ENCODE data around the gene MYO3B. TPM values are rescaled to one million over a fixed set of nuclear protein-coding genes. Genes with fewer than 3 reads are reported as not detected.
A peak's percentile ranks its signal among the peaks of the same experiment; 100 is the strongest.
"Not testable (repeated sequence)": the region's sequence is repeated elsewhere in the genome, so short reads cannot be mapped to it uniquely, and the experiment has no call there.

The MYO3B gene
- polyA plus RNA-seq, 3 donors from 2014 or later: not detected

- H3K36me3 Mint-ChIP-seq; H3K27ac Mint-ChIP-seq; DNase-seq; H3K27me3 Mint-ChIP-seq (ENCODE audit: low read depth in 3 of 3); H3K9me3 Mint-ChIP-seq: not testable (repeated sequence)
- Mint-ChIP-seq H3K4me3 (peak overlapping the region in 1 of 5 donors; percentile 17), H3K4me1 (peaks cover 34 to 42% of the 10 kb centered on the region in 2 donors)
Observed at GRCh38 chr2:170434396-170434795, 256.4 kb downstream of the MYO3B start.

GRCh38 chr2:170434900-170435621 lies 257.1 kb downstream of the MYO3B start:
- peak overlapping the region in 3 of 6 donors; percentile 10 to 66 (median 44) for H3K27ac Mint-ChIP-seq
- peaks cover 34 to 42% of the 10 kb centered on the region in 2 donors for H3K4me1 Mint-ChIP-seq
- H3K27me3 Mint-ChIP-seq (ENCODE audit: low read depth in 3 of 3): peaks cover 2 to 4% (median 3%) of the 10 kb centered on the region in 3 donors
- no peaks in the 10 kb centered on the region for H3K9me3 Mint-ChIP-seq
- DNase-seq: peak; percentile 6 to 23 (median 20)
- no peaks in the 10 kb centered on the region for H3K36me3 Mint-ChIP-seq
- peak overlapping the region; percentile 44 to 90 (median 62) for H3K4me3 Mint-ChIP-seq

GRCh38 chr2:170436077-170436943 lies 258.4 kb downstream of the MYO3B start:
- H3K4me1 Mint-ChIP-seq: peaks cover 34 to 42% of the 10 kb centered on the region in 2 donors
- H3K4me3 Mint-ChIP-seq: peak overlapping the region; percentile 3 to 90 (median 48)
- H3K36me3 Mint-ChIP-seq: no peaks in the 10 kb centered on the region
- peaks cover 3 to 5% (median 4%) of the 10 kb centered on the region in 3 donors for H3K27me3 Mint-ChIP-seq (ENCODE audit: low read depth in 3 of 3)
- peak overlapping the region in 3 of 6 donors; percentile 62 to 73 (median 70) for H3K27ac Mint-ChIP-seq
- no peaks in the 10 kb centered on the region for H3K9me3 Mint-ChIP-seq
- DNase-seq: peak; percentile 0 to 15 (median 12)

GRCh38 chr2:170446078-170446477 lies 268.1 kb downstream of the MYO3B start:
- Mint-ChIP-seq H3K27me3 (ENCODE audit: low read depth in 3 of 3) (peaks cover 0 to 5% (median 1%) of the 10 kb centered on the region in 3 donors), H3K9me3 (peaks cover 0 to 2% (median 0%) of the 10 kb centered on the region in 6 donors), H3K4me1 (no peaks in the 10 kb centered on the region), H3K27ac (no peak overlapping the region), H3K36me3 (no peaks in the 10 kb centered on the region), H3K4me3 (no peak overlapping the region)
- no peak for DNase-seq

GRCh38 chr2:170449034-170449433 lies 271.1 kb downstream of the MYO3B start:
- Mint-ChIP-seq H3K27ac (no peak overlapping the region), H3K27me3 (ENCODE audit: low read depth in 3 of 3) (peaks cover 0 to 2% (median under 1%) of the 10 kb centered on the region in 3 donors), H3K4me3 (no peak overlapping the region), H3K9me3 (peaks cover 0 to 2% (median 0%) of the 10 kb centered on the region in 6 donors), H3K4me1 (no peaks in the 10 kb centered on the region), H3K36me3 (no peaks in the 10 kb centered on the region)
- no peak for DNase-seq

- no peaks in the 10 kb centered on the region for H3K9me3 Mint-ChIP-seq
- H3K36me3 Mint-ChIP-seq: no peaks in the 10 kb centered on the region
- H3K4me3 Mint-ChIP-seq: no peak overlapping the region
- DNase-seq: no peak
- no peaks in the 10 kb centered on the region for H3K4me1 Mint-ChIP-seq
- H3K27me3 Mint-ChIP-seq (ENCODE audit: low read depth in 3 of 3): peaks cover 0 to 3% (median 2%) of the 10 kb centered on the region in 3 donors
- no peak overlapping the region for H3K27ac Mint-ChIP-seq
Observed at GRCh38 chr2:170454471-170455372, 276.8 kb downstream of the MYO3B start.

GRCh38 chr2:170455617-170456426 lies 277.9 kb downstream of the MYO3B start:
- Mint-ChIP-seq H3K4me1 (no peaks in the 10 kb centered on the region), H3K4me3 (no peak overlapping the region), H3K9me3 (no peaks in the 10 kb centered on the region), H3K36me3 (no peaks in the 10 kb centered on the region), H3K27me3 (ENCODE audit: low read depth in 3 of 3) (peaks cover 0 to 3% (median 2%) of the 10 kb centered on the region in 3 donors), H3K27ac (no peak overlapping the region)
- DNase-seq: no peak

GRCh38 chr2:170456914-170457313 lies 279.0 kb downstream of the MYO3B start:
- Mint-ChIP-seq H3K36me3 (no peaks in the 10 kb centered on the region), H3K27me3 (ENCODE audit: low read depth in 3 of 3) (peaks cover 0 to 3% (median 1%) of the 10 kb centered on the region in 3 donors), H3K9me3 (no peaks in the 10 kb centered on the region), H3K4me3 (no peak overlapping the region), H3K4me1 (no peaks in the 10 kb centered on the region), H3K27ac (no peak overlapping the region)
- DNase-seq: no peak

- no peaks in the 10 kb centered on the region for H3K36me3 Mint-ChIP-seq
- H3K27me3 Mint-ChIP-seq (ENCODE audit: low read depth in 3 of 3): peaks cover 0 to 3% (median 0%) of the 10 kb centered on the region in 3 donors
- no peaks in the 10 kb centered on the region for H3K4me1 Mint-ChIP-seq
- no peak overlapping the region for H3K27ac Mint-ChIP-seq
- no peak for DNase-seq
- peaks cover 0 to 1% (median 0%) of the 10 kb centered on the region in 6 donors for H3K9me3 Mint-ChIP-seq
- H3K4me3 Mint-ChIP-seq: no peak overlapping the region
Observed at GRCh38 chr2:170457742-170458141, 279.8 kb downstream of the MYO3B start.

- Mint-ChIP-seq H3K4me3 (no peak overlapping the region), H3K27ac (no peak overlapping the region), H3K9me3 (peaks cover 0 to 1% (median 0%) of the 10 kb centered on the region in 6 donors), H3K36me3 (no peaks in the 10 kb centered on the region), H3K27me3 (ENCODE audit: low read depth in 3 of 3) (peaks cover 0 to 2% (median 0%) of the 10 kb centered on the region in 3 donors), H3K4me1 (no peaks in the 10 kb centered on the region)
- DNase-seq: no peak
Observed at GRCh38 chr2:170461889-170462288, 283.9 kb downstream of the MYO3B start.

GRCh38 chr2:170462433-170463205 lies 284.7 kb downstream of the MYO3B start:
- Mint-ChIP-seq H3K36me3 (no peaks in the 10 kb centered on the region), H3K4me3 (no peak overlapping the region), H3K4me1 (no peaks in the 10 kb centered on the region), H3K9me3 (peaks cover 0 to 1% (median 0%) of the 10 kb centered on the region in 6 donors), H3K27me3 (ENCODE audit: low read depth in 3 of 3) (peaks cover 0 to 2% (median 0%) of the 10 kb centered on the region in 3 donors), H3K27ac (no peak overlapping the region)
- no peak for DNase-seq

GRCh38 chr2:170463206-170463537 lies 285.2 kb downstream of the MYO3B start:
- H3K36me3 Mint-ChIP-seq: no peaks in the 10 kb centered on the region
- H3K27me3 Mint-ChIP-seq (ENCODE audit: low read depth in 3 of 3): peaks cover 0 to 2% (median 2%) of the 10 kb centered on the region in 3 donors
- H3K27ac Mint-ChIP-seq: no peak overlapping the region
- H3K9me3 Mint-ChIP-seq: peaks cover 0 to 1% (median 0%) of the 10 kb centered on the region in 6 donors
- H3K4me1 Mint-ChIP-seq: no peaks in the 10 kb centered on the region
- no peak overlapping the region for H3K4me3 Mint-ChIP-seq
- no peak for DNase-seq

All from immature natural killer cell (primary cell).